GM12878 (cell line): ENCODE data around the gene FAM200B. TPM values are rescaled to one million over a fixed set of nuclear protein-coding genes. Genes with fewer than 3 reads are reported as not detected.
"Not testable (repeated sequence)": the region's sequence is repeated elsewhere in the genome, so short reads cannot be mapped to it uniquely, and the experiment has no call there.

ENCODE experiments used
- ATAC-seq: fragments of 200-7000 bp; cut with Tn5 transposase; 3 replicates; pipeline ENCODE4 v1.9.1; 2020; ENCODE audit warnings: mild to moderate bottlenecking, moderate library complexity
- BruUV-seq: library from RNA; stranded (reverse); fragments of 400-500 nt; replicated peaks from 2 replicates; lab custom pipeline; 2021; lab: Mats Ljungman, UMichigan
- CTCF ChIA-PET: fragments of 300-600 bp; sonication (Branson Sonifier 250); formaldehyde crosslinking; extraction: SDS; loops from one replicate; lab custom pipeline; 2021; ENCODE audit warnings: inconsistent platforms; lab: Yijun Ruan, JAX
- POLR2A ChIA-PET: fragments of 350-600 bp; formaldehyde crosslinking; extraction: SDS; loops from one replicate; lab custom pipeline; 2021; ENCODE audit warnings: inconsistent platforms; lab: Charles Lee
- RAD21 ChIA-PET: fragments of 300-600 bp; sonication (Branson Sonifier 250); formaldehyde crosslinking; loops from one replicate; lab custom pipeline; 2023; ENCODE audit warnings: antibody characterized with exemption; ENCODE audit not compliant: unreplicated experiment; lab: Charles Lee
- SMC1A ChIA-PET: fragments of 300-600 bp; sonication (Branson Sonifier 250); formaldehyde crosslinking; loops from one replicate; lab custom pipeline; 2023; ENCODE audit not compliant: unreplicated experiment, uncharacterized antibody; lab: Charles Lee
- DNase-seq: peaks from one replicate; pipeline ENCODE4 v3.0.0-alpha.2; 2011; ENCODE audit warnings: low read depth, low spot score
- FAIRE-seq: peaks from 3 replicates; lab custom pipeline; 2011; peaks lifted over from hg19 to GRCh38; lab: Jason Lieb, UNC
- H2AFZ ChIP-seq: 2 replicates; pipeline ENCODE4 v1.6.0; 2011; ENCODE audit warnings: low read depth, low read length, control low read depth; ENCODE audit not compliant: control insufficient read depth
- H3K27ac ChIP-seq: 2 replicates; pipeline ENCODE4 v1.5.1; 2011; ENCODE audit warnings: control low read depth; ENCODE audit not compliant: control insufficient read depth, insufficient read depth
- H3K27me3 ChIP-seq, 2 experiments: replicated peaks in 1 of 2; 2 replicates each; pipeline versions ENCODE4 v1.6.0 to v1.6.1; 2011; ENCODE audit warnings: low read length in 1 of 2; ENCODE audit not compliant: control insufficient read depth in 2 of 2, insufficient read depth in 2 of 2
- H3K36me3 ChIP-seq, 2 experiments: 2 replicates each; pipeline ENCODE4 v1.5.1; 2011; ENCODE audit warnings: low read length in 1 of 2; ENCODE audit not compliant: control insufficient read depth in 2 of 2, insufficient read depth in 2 of 2
- H3K4me1 ChIP-seq: 2 replicates; pipeline ENCODE4 v1.6.1; 2011; ENCODE audit warnings: mild to moderate bottlenecking, low read length, moderate library complexity, mixed read lengths; ENCODE audit not compliant: control insufficient read depth, insufficient read depth
- H3K4me2 ChIP-seq: 2 replicates; pipeline ENCODE4 v1.6.0; 2011; ENCODE audit warnings: control low read depth; ENCODE audit not compliant: control insufficient read depth, insufficient read depth
- H3K4me3 ChIP-seq: fragments of 200-600 bp; sonication (generic); 2 replicates; pipeline ENCODE4 v1.5.1; 2016
- H3K79me2 ChIP-seq: 2 replicates; pipeline ENCODE4 v1.6.0; 2011; ENCODE audit warnings: low read length; ENCODE audit not compliant: control insufficient read depth, insufficient read depth
- H3K9ac ChIP-seq: 2 replicates; pipeline ENCODE4 v1.8.0; 2011; ENCODE audit warnings: low read length, control low read depth, mixed read lengths; ENCODE audit not compliant: control insufficient read depth, insufficient read depth
- H3K9me3 ChIP-seq: replicated peaks from 3 replicates; pipeline ENCODE4 v1.5.1; 2011; ENCODE audit warnings: mild to moderate bottlenecking, low read length; ENCODE audit not compliant: control insufficient read depth, insufficient read depth
- H4K20me1 ChIP-seq: 2 replicates; pipeline ENCODE4 v1.6.0; 2011; ENCODE audit not compliant: control insufficient read depth, insufficient read depth
- CBFB ChIP-seq: IDR thresholded peaks from 2 replicates; pipeline ENCODE4 v1.6.1; 2016; ENCODE audit warnings: antibody characterized with exemption, low read depth
- EGR1 ChIP-seq, 2 experiments: IDR thresholded peaks; 1 replicate in 1 of 2; 2 replicates in 1 of 2; pipeline ENCODE4 v1.6.1; 2011 to 2012; ENCODE audit warnings: low read depth in 2 of 2, low read length in 2 of 2, borderline replicate concordance in 1 of 2, mild to moderate bottlenecking in 1 of 2, moderate library complexity in 1 of 2
- ESRRA ChIP-seq: IDR thresholded peaks from 2 replicates; pipeline ENCODE4 v1.6.1; 2012; ENCODE audit warnings: mild to moderate bottlenecking, low read length, improper control_type of control experiment
- JUNB ChIP-seq: IDR thresholded peaks from 2 replicates; pipeline ENCODE4 v1.6.1; 2016; ENCODE audit warnings: antibody characterized with exemption, mild to moderate bottlenecking
- NFYB ChIP-seq: IDR thresholded peaks from 2 replicates; pipeline ENCODE4 v1.6.1; 2011; ENCODE audit warnings: low read depth, mild to moderate bottlenecking, low read length, improper control_type of control experiment, moderate library complexity; ENCODE audit not compliant: insufficient read depth
- TAF1 ChIP-seq: IDR thresholded peaks from 2 replicates; pipeline ENCODE4 v1.6.1; 2011; ENCODE audit warnings: mild to moderate bottlenecking, low read depth, low read length, borderline replicate concordance
- WGBS: methylation state at CpG from one replicate; pipeline ENCODE4 v1.1.6; 2016; ENCODE audit warnings: low lambda C conversion rate; ENCODE audit not compliant: insufficient replicate concordance, insufficient coverage; ENCODE audit errors: missing lambda C conversion rate; 5-methylcytosine and 5-hydroxymethylcytosine counted together
- in situ Hi-C: fragments of 300-500 bp; cut with MboI; formaldehyde crosslinking; loops from 9 replicates; pipeline ENCODE4 v1.14.3; 2018; ENCODE audit warnings: mixed read lengths
- intact Hi-C: fragments of 100-400 bp; cut with micrococcal nuclease; formaldehyde crosslinking; loops from one replicate; pipeline ENCODE4 v1.14.2; 2022; ENCODE audit not compliant: unreplicated experiment
- polyA plus RNA-seq, 11 experiments: library from polyadenylated mRNA; depleted of rRNA in 4 of 11; unstranded in 6 of 11; stranded (reverse) in 5 of 11; fragments of >200 nt; fragmentation: Nextera tagmentation in 4 of 11; fragmentation: Illumina TruSeq in 1 of 11; extraction: Ambion mirVana in 4 of 11; extraction: Trizol in 1 of 11; gene quantifications; 1 replicate in 1 of 11; 2 replicates in 10 of 11; pipeline versions ENCODE4 v1.2.1 to v1.2.3, GENCODE V29; 2011 to 2016; ENCODE audit warnings: inconsistent platforms in 2 of 11, missing spikeins in 2 of 11, low read depth in 1 of 11
- total RNA-seq, 4 experiments: library from RNA; depleted of rRNA in 3 of 4; stranded (reverse); fragments of >200 nt in 3 of 4; fragmentation: Illumina TruSeq in 1 of 4; extraction: Trizol in 1 of 4; gene quantifications; 2 replicates each; pipeline versions ENCODE4 v1.2.1 to v1.2.3, GENCODE V29; 2013 to 2021
- TF ChIP-seq, protein P1 (sequence below): fragments of 450-650 bp; IDR thresholded peaks from 2 replicates; pipeline ENCODE4 v1.6.1; 2016; ENCODE audit warnings: mild to moderate bottlenecking, moderate library complexity, borderline replicate concordance

The FAM200B gene
- total and polyA plus RNA-seq, 10 of the 15 experiments (the other 5 are each of a cell fraction or from before 2014, with no cell fraction given), result 13.8 to 48.5 (median 25.5) TPM

GRCh38 chr4:15729910-15730533 is 48.4 kb downstream of the FAM200B start (continued):
- TF ChIP-seq, protein P1, sequence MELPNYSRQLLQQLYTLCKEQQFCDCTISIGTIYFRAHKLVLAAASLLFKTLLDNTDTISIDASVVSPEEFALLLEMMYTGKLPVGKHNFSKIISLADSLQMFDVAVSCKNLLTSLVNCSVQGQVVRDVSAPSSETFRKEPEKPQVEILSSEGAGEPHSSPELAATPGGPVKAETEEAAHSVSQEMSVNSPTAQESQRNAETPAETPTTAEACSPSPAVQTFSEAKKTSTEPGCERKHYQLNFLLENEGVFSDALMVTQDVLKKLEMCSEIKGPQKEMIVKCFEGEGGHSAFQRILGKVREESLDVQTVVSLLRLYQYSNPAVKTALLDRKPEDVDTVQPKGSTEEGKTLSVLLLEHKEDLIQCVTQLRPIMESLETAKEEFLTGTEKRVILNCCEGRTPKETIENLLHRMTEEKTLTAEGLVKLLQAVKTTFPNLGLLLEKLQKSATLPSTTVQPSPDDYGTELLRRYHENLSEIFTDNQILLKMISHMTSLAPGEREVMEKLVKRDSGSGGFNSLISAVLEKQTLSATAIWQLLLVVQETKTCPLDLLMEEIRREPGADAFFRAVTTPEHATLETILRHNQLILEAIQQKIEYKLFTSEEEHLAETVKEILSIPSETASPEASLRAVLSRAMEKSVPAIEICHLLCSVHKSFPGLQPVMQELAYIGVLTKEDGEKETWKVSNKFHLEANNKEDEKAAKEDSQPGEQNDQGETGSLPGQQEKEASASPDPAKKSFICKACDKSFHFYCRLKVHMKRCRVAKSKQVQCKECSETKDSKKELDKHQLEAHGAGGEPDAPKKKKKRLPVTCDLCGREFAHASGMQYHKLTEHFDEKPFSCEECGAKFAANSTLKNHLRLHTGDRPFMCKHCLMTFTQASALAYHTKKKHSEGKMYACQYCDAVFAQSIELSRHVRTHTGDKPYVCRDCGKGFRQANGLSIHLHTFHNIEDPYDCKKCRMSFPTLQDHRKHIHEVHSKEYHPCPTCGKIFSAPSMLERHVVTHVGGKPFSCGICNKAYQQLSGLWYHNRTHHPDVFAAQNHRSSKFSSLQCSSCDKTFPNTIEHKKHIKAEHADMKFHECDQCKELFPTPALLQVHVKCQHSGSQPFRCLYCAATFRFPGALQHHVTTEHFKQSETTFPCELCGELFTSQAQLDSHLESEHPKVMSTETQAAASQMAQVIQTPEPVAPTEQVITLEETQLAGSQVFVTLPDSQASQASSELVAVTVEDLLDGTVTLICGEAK, result no peak
- TF ChIP-seq ESRRA (no peak), EGR1 (IDR thresholded peaks at IDR 0.05; ENCODE audit: borderline replicate concordance in 1 of 2, low read depth in 2 of 2, low read length in 2 of 2) (no peak), TAF1 (no peak), CBFB (no peak), JUNB (no peak)

- H3K9me3 ChIP-seq, DNase-seq, H3K4me2 ChIP-seq, H3K4me1 ChIP-seq, POLR2A ChIA-PET, H3K36me3 ChIP-seq, H3K4me3 ChIP-seq, H3K9ac ChIP-seq, intact Hi-C loops, H3K27ac ChIP-seq, ATAC-seq, H4K20me1 ChIP-seq, FAIRE-seq, H2AFZ ChIP-seq, H3K79me2 ChIP-seq, H3K27me3 ChIP-seq, BruUV-seq: not testable (repeated sequence)
- TF ChIP-seq NFYB, result peak; percentile 62; the same call in 1 of the 2 replicates
- in situ Hi-C loops, result loop anchor here (5.0 kb wide), 1 partner anchor 219 kb away; no protein-coding TSS in a partner anchor
- ChIA-PET CTCF (interaction anchor here (0.6 to 6.2 kb wide), 8 partner anchors 23 to 534 kb away, joined by 3 to 52 read pairs (median 9); no protein-coding TSS in a partner anchor), SMC1A (interaction anchor here (0.8 to 7.2 kb wide), 8 partner anchors 22 to 268 kb away, joined by 3 to 47 read pairs (median 10); no protein-coding TSS in a partner anchor), RAD21 (interaction anchor here (0.9 to 6.8 kb wide), 7 partner anchors 46 to 223 kb away, joined by 3 to 39 read pairs (median 6); no protein-coding TSS in a partner anchor)
- WGBS, result 53% methylated on average over 5 of the region's 5 CpGs
Measured at GRCh38 chr4:15733061-15733460, 51.4 kb downstream of the FAM200B start.
